ENCODE measurements around the gene VMO1.

The VMO1 gene

DNA sequence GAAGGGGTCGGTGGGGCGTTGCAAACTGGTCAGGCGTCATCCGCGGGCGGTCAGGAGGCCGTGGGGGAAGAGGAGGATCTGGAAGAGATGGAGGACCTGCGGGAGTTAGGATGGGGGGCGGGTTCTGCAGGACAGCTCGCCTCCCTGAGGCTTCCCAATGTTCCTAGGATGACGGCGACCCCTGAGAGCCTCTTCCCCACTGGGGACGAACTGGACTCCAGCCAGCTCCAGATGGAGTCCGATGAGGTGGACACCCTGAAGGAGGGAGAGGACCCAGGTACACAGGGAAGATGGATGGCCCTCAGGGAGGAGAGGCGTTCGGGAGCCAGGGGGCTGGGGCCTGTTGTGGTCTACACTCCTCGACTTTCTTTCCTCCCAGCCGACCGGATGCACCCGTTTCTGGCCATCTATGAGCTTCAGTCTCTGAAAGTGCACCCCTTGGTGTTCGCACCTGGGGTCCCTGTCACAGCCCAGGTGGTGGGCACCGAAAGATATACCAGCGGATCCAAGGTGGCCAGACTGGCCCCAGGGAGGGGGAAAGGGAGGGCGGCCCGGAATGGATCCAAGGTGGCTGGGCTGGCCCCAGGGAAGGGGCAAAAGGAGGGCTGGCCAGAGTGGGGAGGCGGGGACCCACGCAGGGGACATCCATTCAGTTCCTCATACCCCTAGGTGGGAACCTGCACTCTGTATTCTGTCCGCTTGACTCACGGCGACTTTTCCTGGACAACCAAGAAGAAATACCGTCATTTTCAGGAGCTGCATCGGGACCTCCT, 21.6 kb upstream of the VMO1 start:
- H3K4me3 ChIP-seq (ENCODE audit: low read length), result peak overlapping the region; percentile 76
- peak overlapping the region; percentile 72; the same call in 1 of the 2 replicates for H3K9ac ChIP-seq (ENCODE audit: low read length)
- TF ChIP-seq, protein P1, sequence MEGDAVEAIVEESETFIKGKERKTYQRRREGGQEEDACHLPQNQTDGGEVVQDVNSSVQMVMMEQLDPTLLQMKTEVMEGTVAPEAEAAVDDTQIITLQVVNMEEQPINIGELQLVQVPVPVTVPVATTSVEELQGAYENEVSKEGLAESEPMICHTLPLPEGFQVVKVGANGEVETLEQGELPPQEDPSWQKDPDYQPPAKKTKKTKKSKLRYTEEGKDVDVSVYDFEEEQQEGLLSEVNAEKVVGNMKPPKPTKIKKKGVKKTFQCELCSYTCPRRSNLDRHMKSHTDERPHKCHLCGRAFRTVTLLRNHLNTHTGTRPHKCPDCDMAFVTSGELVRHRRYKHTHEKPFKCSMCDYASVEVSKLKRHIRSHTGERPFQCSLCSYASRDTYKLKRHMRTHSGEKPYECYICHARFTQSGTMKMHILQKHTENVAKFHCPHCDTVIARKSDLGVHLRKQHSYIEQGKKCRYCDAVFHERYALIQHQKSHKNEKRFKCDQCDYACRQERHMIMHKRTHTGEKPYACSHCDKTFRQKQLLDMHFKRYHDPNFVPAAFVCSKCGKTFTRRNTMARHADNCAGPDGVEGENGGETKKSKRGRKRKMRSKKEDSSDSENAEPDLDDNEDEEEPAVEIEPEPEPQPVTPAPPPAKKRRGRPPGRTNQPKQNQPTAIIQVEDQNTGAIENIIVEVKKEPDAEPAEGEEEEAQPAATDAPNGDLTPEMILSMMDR (IDR thresholded peaks at IDR 0.05; ENCODE audit: low read length), result no peak
- H3K27me3 ChIP-seq (replicated peaks; ENCODE audit: insufficient read depth, low read length), result no peaks in the 10 kb centered on the region
- H3K79me2 ChIP-seq (ENCODE audit: low read length), result no peaks in the 10 kb centered on the region
- peak overlapping the region; percentile 89; the same call in 1 of the 2 replicates for H2AFZ ChIP-seq (ENCODE audit: low read length)
- no peaks in the 10 kb centered on the region for H3K4me1 ChIP-seq (ENCODE audit: low read length)
- no peak overlapping the region for H3K27ac ChIP-seq (ENCODE audit: low read length)
- H3K9me2 ChIP-seq (replicated peaks; ENCODE audit: insufficient read depth, low read length), result no peaks in the 10 kb centered on the region
- H3F3A ChIP-seq (ENCODE audit: insufficient read depth, low read length), result no peaks in the 10 kb centered on the region; the same call in 1 of the 2 replicates
- no peaks in the 10 kb centered on the region for H4K20me1 ChIP-seq (ENCODE audit: insufficient read depth, low read length)
- no peaks in the 10 kb centered on the region for H3K36me3 ChIP-seq (replicated peaks; ENCODE audit: insufficient read depth, low read length)
- no peak for DNase-seq
- no peaks in the 10 kb centered on the region for H3K9me3 ChIP-seq (replicated peaks; ENCODE audit: insufficient read depth, low read length)
- H3K4me2 ChIP-seq (ENCODE audit: low read depth, low read length), result peak overlapping the region; percentile 86

DNA sequence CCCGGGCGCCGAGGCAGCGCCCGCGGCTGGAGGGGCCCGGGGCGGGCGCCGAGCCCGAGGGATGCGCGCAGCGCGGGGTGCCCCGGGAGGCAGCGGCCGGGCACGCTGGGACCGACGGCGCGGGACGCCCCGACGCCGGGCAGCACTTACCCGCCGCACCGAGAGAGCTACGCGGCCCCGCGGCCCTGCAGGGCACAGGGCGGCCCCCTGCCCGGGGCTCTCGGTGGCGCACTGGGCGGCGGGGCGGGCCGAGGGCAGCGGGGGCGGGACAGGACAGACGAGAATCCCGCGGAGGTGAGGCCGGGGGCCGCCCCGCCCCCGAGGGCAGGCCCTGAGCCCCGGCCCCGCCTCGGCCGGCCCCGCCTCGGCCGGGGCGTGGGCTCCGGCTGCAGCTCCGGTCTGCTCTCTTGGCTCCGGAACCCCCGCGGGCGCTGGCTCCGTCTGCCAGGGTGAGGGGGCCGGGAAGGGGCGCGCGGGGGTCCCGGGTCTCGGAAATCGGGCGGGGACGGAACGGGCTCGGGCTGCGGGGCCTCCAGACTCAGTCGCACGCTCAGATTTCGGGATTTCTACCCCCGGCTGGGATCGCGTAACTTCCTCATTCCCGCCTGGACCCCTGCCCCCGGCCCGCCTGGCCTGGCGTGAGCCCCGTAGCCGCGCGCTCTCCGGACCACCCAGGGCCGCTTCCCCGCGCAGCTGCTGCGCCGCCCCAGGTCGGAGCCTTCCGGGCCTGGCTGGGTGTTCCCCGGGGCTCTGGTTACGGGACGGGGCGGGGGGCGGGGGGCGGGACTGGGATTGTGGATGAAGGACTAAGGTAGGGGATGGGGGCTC, 20.8 kb upstream of the VMO1 start, which contains the start of gene PLD2:
TSS of gene PLD2 (plus strand) at position 376 of the 828 bp plus-strand sequence. CDS start 621 bp downstream, outside the sequence.
- no peaks in the 10 kb centered on the region for H3K36me3 ChIP-seq (replicated peaks; ENCODE audit: insufficient read depth, low read length)
- H3K9me3 ChIP-seq (replicated peaks; ENCODE audit: insufficient read depth, low read length), result no peaks in the 10 kb centered on the region
- H3K9ac ChIP-seq (ENCODE audit: low read length), result peak within 1 kb of the TSS; percentile 72
- peak; percentile 92 for DNase-seq
- peak within 1 kb of the TSS; percentile 76 for H3K4me3 ChIP-seq (ENCODE audit: low read length)
- H3K9me2 ChIP-seq (replicated peaks; ENCODE audit: insufficient read depth, low read length), result no peaks in the 10 kb centered on the region
- H2AFZ ChIP-seq (ENCODE audit: low read length), result peak within 1 kb of the TSS; percentile 89
- H3K27me3 ChIP-seq (replicated peaks; ENCODE audit: insufficient read depth, low read length), result no peaks in the 10 kb centered on the region
- TF ChIP-seq, protein P1 (IDR thresholded peaks at IDR 0.05; ENCODE audit: low read length), result no peak
- TF ChIP-seq EZH2 (optimal IDR thresholded peaks at IDR 0.05; ENCODE audit: low read depth, low read length) (no peak), EZH2phosphoT487 (IDR thresholded peaks at IDR 0.05; ENCODE audit: low read length) (no peak)
- peak within 1 kb of the TSS; percentile 86 for H3K4me2 ChIP-seq (ENCODE audit: low read depth, low read length)
- H4K20me1 ChIP-seq (ENCODE audit: insufficient read depth, low read length), result no peaks in the 10 kb centered on the region
- H3K27ac ChIP-seq (ENCODE audit: low read length), result no peak within 1 kb of the TSS
- no peaks in the 10 kb centered on the region; the same call in 1 of the 2 replicates for H3F3A ChIP-seq (ENCODE audit: insufficient read depth, low read length)
- no peaks in the 10 kb centered on the region for H3K4me1 ChIP-seq (ENCODE audit: low read length)
- H3K79me2 ChIP-seq (ENCODE audit: low read length), result no peaks in the 10 kb centered on the region

DNA sequence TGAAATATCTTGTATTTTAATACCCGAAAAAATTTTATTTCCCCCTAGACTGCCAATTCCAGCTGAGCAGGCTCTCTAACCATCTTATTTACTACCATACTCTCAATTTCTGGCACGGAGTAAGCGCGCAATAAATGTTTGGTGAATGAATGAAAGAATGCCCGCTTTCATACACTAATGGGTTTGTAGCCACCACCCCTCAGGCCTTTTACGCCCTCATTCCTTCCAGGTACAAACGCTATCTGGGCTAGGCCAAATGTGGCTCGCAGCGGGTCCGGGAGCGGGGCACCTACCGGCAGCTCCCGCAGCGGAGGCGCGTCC, 20.3 kb upstream of the VMO1 start:
- no peaks in the 10 kb centered on the region for H3K36me3 ChIP-seq (replicated peaks; ENCODE audit: insufficient read depth, low read length)
- H3K9me2 ChIP-seq (replicated peaks; ENCODE audit: insufficient read depth, low read length), result no peaks in the 10 kb centered on the region

More for the DNA sequence above, 20.3 kb upstream of the VMO1 start:
- peak overlapping the region; percentile 75 for H3K4me3 ChIP-seq (ENCODE audit: low read length)
- H3K9ac ChIP-seq (ENCODE audit: low read length), result peak overlapping the region; percentile 54; the same call in 1 of the 2 replicates
- H3K9me3 ChIP-seq (replicated peaks; ENCODE audit: insufficient read depth, low read length), result no peaks in the 10 kb centered on the region
- H4K20me1 ChIP-seq (ENCODE audit: insufficient read depth, low read length), result no peaks in the 10 kb centered on the region
- no peak overlapping the region for H3K27ac ChIP-seq (ENCODE audit: low read length)
- H3K4me1 ChIP-seq (ENCODE audit: low read length), result peaks cover 1% of the 10 kb centered on the region
- H2AFZ ChIP-seq (ENCODE audit: low read length), result peak overlapping the region; percentile 74
- no peaks in the 10 kb centered on the region for H3K79me2 ChIP-seq (ENCODE audit: low read length)
- H3K4me2 ChIP-seq (ENCODE audit: low read depth, low read length), result peak overlapping the region; percentile 80
- DNase-seq, result no peak
- H3K27me3 ChIP-seq (replicated peaks; ENCODE audit: insufficient read depth, low read length), result no peaks in the 10 kb centered on the region
- H3F3A ChIP-seq (ENCODE audit: insufficient read depth, low read length), result no peaks in the 10 kb centered on the region; the same call in 1 of the 2 replicates
- TF ChIP-seq, protein P1 (IDR thresholded peaks at IDR 0.05; ENCODE audit: low read length), result no peak
- no peak for TF ChIP-seq EZH2phosphoT487 (IDR thresholded peaks at IDR 0.05; ENCODE audit: low read length)
- TF ChIP-seq EZH2 (optimal IDR thresholded peaks at IDR 0.05; ENCODE audit: low read depth, low read length), result no peak

Measured in MM.1S (cell line).